WTC11 (cell line): ENCODE measurements around the gene ZSWIM4. TPM values are rescaled to one million over a fixed set of nuclear protein-coding genes. Genes with fewer than 3 reads are reported as not detected.

Experiments
- ATAC-seq: fragments of 200-7000 bp; cut with Tn5 transposase; 2 replicates; pipeline ENCODE4 v1.10.0; 2021; ENCODE audit warnings: mild to moderate bottlenecking, moderate library complexity
- CTCF ChIA-PET: fragments of 300-600 bp; sonication (Branson Sonifier 250); formaldehyde crosslinking; loops from one replicate; lab custom pipeline; 2021; ENCODE audit warnings: antibody characterized with exemption; lab: Charles Lee
- POLR2A ChIA-PET: fragments of 350-600 bp; sonication (Branson Sonifier 250); formaldehyde crosslinking; loops from one replicate; lab custom pipeline; 2021; ENCODE audit warnings: antibody characterized with exemption; lab: Charles Lee
- DNase-seq: peaks from one replicate; pipeline ENCODE4 v3.0.0; 2021; ENCODE audit warnings: low spot score
- H3K27ac Mint-ChIP-seq: 2 replicates; pipeline ENCODE4 v1.8.0; 2021; ENCODE audit warnings: mixed read lengths
- H3K27me3 Mint-ChIP-seq: 2 replicates; pipeline ENCODE4 v1.8.0; 2021; ENCODE audit warnings: low read depth, mild to moderate bottlenecking, moderate library complexity, mixed read lengths
- H3K36me3 Mint-ChIP-seq: 2 replicates; pipeline ENCODE4 v1.8.0; 2021; ENCODE audit warnings: mixed read lengths
- H3K4me1 Mint-ChIP-seq: 2 replicates; pipeline ENCODE4 v1.8.0; 2022; ENCODE audit warnings: mixed read lengths
- H3K4me3 Mint-ChIP-seq: 2 replicates; pipeline ENCODE4 v1.8.0; 2021; ENCODE audit warnings: mild to moderate bottlenecking, moderate library complexity, mixed read lengths
- H3K9me3 Mint-ChIP-seq: 2 replicates; pipeline ENCODE4 v1.8.0; 2021; ENCODE audit warnings: mixed read lengths
- CDX4 ChIP-seq: fragments of 250-450 bp; sonication (Bioruptor Pico); IDR thresholded peaks from 2 replicates; pipeline ENCODE4 v1.9.0; 2021; ENCODE audit warnings: moderate library complexity, mild to moderate bottlenecking, inconsistent platforms, borderline replicate concordance
- CTCF ChIP-seq: fragments of 200-600 bp; IDR thresholded peaks from 2 replicates; pipeline ENCODE4 v1.8.0; 2022; ENCODE audit warnings: antibody characterized with exemption
- ETV6 ChIP-seq: sonication (generic); formaldehyde crosslinking; IDR thresholded peaks from 2 replicates; pipeline ENCODE4 v1.8.1; 2022; ENCODE audit warnings: mild to moderate bottlenecking, missing genetic modification reagents
- IRF1 ChIP-seq: sonication (generic); formaldehyde crosslinking; IDR thresholded peaks from 2 replicates; pipeline ENCODE4 v1.8.0; 2023; ENCODE audit warnings: missing genetic modification reagents
- MAX ChIP-seq: sonication (generic); formaldehyde crosslinking; IDR thresholded peaks from 2 replicates; pipeline ENCODE4 v1.8.0; 2022; ENCODE audit warnings: mild to moderate bottlenecking, missing genetic modification reagents
- NR3C1 ChIP-seq: sonication (generic); formaldehyde crosslinking; conservative IDR thresholded peaks from 2 replicates; pipeline ENCODE4 v1.8.1; 2023; ENCODE audit warnings: low read depth, mild to moderate bottlenecking, missing genetic modification reagents
- OVOL2 ChIP-seq: fragments of 250-450 bp; sonication (Bioruptor Pico); IDR thresholded peaks from 2 replicates; pipeline ENCODE4 v1.9.0; 2021; ENCODE audit warnings: mild to moderate bottlenecking, borderline replicate concordance
- PRDM15 ChIP-seq: sonication (generic); formaldehyde crosslinking; IDR thresholded peaks from 2 replicates; pipeline ENCODE4 v1.8.0; 2022; ENCODE audit warnings: missing genetic modification reagents
- STAT6 ChIP-seq: sonication (generic); formaldehyde crosslinking; conservative IDR thresholded peaks from 2 replicates; pipeline ENCODE4 v1.8.1; 2023; ENCODE audit warnings: mild to moderate bottlenecking, low read depth, missing genetic modification reagents, moderate library complexity
- TEAD1 ChIP-seq: sonication (generic); formaldehyde crosslinking; IDR thresholded peaks from 2 replicates; pipeline ENCODE4 v1.8.0; 2022; ENCODE audit warnings: mild to moderate bottlenecking, missing genetic modification reagents
- TP53 ChIP-seq: sonication (generic); formaldehyde crosslinking; IDR thresholded peaks from 2 replicates; pipeline ENCODE4 v1.8.1; 2023; ENCODE audit warnings: mild to moderate bottlenecking, missing genetic modification reagents
- USF2 ChIP-seq: sonication (generic); formaldehyde crosslinking; IDR thresholded peaks from 2 replicates; pipeline ENCODE4 v1.8.1; 2023; ENCODE audit warnings: mild to moderate bottlenecking, missing genetic modification reagents, moderate library complexity
- ZNF121 ChIP-seq: sonication (generic); formaldehyde crosslinking; IDR thresholded peaks from 2 replicates; pipeline ENCODE4 v1.8.0; 2023; ENCODE audit warnings: missing genetic modification reagents
- total RNA-seq: library from RNA; stranded (reverse); gene quantifications from 3 replicates; pipeline ENCODE4 v1.2.3, GENCODE V29; 2021

Gene ZSWIM4
- total RNA-seq, 1 experiment from 2014 or later, result 33.4 TPM

GRCh38 chr19:13763265-13763664 is 32.0 kb upstream of the ZSWIM4 start:
- Mint-ChIP-seq H3K4me3 (peak overlapping the region; percentile 68; the same call in 1 of the 2 replicates), H3K36me3 (peaks cover 18% of the 10 kb centered on the region), H3K27me3 (peaks cover 4% of the 10 kb centered on the region; the same call in 1 of the 2 replicates), H3K27ac (no peak overlapping the region), H3K4me1 (peaks cover 7% of the 10 kb centered on the region), H3K9me3 (no peaks in the 10 kb centered on the region)
- no peak for TF ChIP-seq NR3C1 (CRISPR knock-in tag)
- no peak for TF ChIP-seq OVOL2 (CRISPR knock-in tag)
- no peak for TF ChIP-seq CTCF
- no peak for TF ChIP-seq TP53 (CRISPR knock-in tag)
- TF ChIP-seq PRDM15 (CRISPR knock-in tag), result no peak
- no peak for TF ChIP-seq IRF1
- no peak for TF ChIP-seq ETV6 (CRISPR knock-in tag)
- TF ChIP-seq ZNF121 (CRISPR knock-in tag), result no peak
- no peak for TF ChIP-seq MAX (CRISPR knock-in tag)
- TF ChIP-seq USF2 (CRISPR knock-in tag), result no peak
- TF ChIP-seq CDX4 (CRISPR knock-in tag), result no peak
- TF ChIP-seq TEAD1, result no peak
- ChIA-PET CTCF (no interaction called here), POLR2A (interaction anchor here (1.2 kb wide), 1 partner anchor 15 kb away, joined by 6 read pairs; a partner anchor contains a TSS)
- DNase-seq (no peak), ATAC-seq (no peak)

GRCh38 chr19:13764101-13764807 is 31.0 kb upstream of the ZSWIM4 start, which contains the start of gene MRI1:
MRI1 (plus strand) TSS chr19:13764522; CDS start chr19:13764589, 67 bp downstream.
- CTCF ChIA-PET, result interaction anchor here (0.8 to 2.1 kb wide), 8 partner anchors 11 to 284 kb away, joined by 3 to 8 read pairs (median 4); partner anchors contain the start of gene C19orf53
- H3K36me3 Mint-ChIP-seq, result peaks cover 16% of the 10 kb centered on the region

More at GRCh38 chr19:13764101-13764807, 31.0 kb upstream of the ZSWIM4 start, which contains the start of gene MRI1:
- no peak for TF ChIP-seq STAT6 (CRISPR knock-in tag)
- 0 out of 2 replicates have a peak, but pooled peaks have one; percentile 19 for TF ChIP-seq MAX (CRISPR knock-in tag)
- Mint-ChIP-seq H3K27me3 (peaks cover 4% of the 10 kb centered on the region; the same call in 1 of the 2 replicates), H3K9me3 (no peaks in the 10 kb centered on the region), H3K27ac (peak within 1 kb of the TSS; percentile 17; the same call in 1 of the 2 replicates), H3K4me3 (peak within 1 kb of the TSS; percentile 77), H3K4me1 (peaks cover 7% of the 10 kb centered on the region)
- peak; percentile 68 for ATAC-seq
- POLR2A ChIA-PET, result interaction anchor here (0.7 to 2.1 kb wide), 2 partner anchors 10 to 17 kb away, joined by 3 to 6 read pairs; partner anchors contain the start of gene C19orf53
- DNase-seq, result peak; percentile 62
